H9 (cell line): ENCODE data around the gene POLD1. TPM values are rescaled to one million over a fixed set of nuclear protein-coding genes. Genes with fewer than 3 reads are reported as not detected.

Source experiments
- DNase-seq: peaks from one replicate; pipeline ENCODE4 v3.0.0-alpha.2; 2017
- H2AFZ ChIP-seq: one replicate; pipeline ENCODE4 v1.6.1; 2013; ENCODE audit warnings: mild to moderate bottlenecking, low read length, control low read depth, moderate library complexity
- H2AK5ac ChIP-seq: 2 replicates; pipeline ENCODE4 v1.6.1; 2013; ENCODE audit warnings: low read length, control low read depth, mixed read lengths; ENCODE audit not compliant: insufficient read length
- H2BK120ac ChIP-seq: one replicate; pipeline ENCODE4 v1.6.1; 2013; ENCODE audit warnings: low read depth, mild to moderate bottlenecking, low read length, control low read depth, inconsistent platforms; ENCODE audit not compliant: poor library complexity, severe bottlenecking
- H2BK12ac ChIP-seq: 2 replicates; pipeline ENCODE4 v1.6.1; 2013; ENCODE audit warnings: low read length, control low read depth, mixed read lengths, low read depth; ENCODE audit not compliant: insufficient read length
- H2BK15ac ChIP-seq: 2 replicates; pipeline ENCODE4 v1.6.1; 2013; ENCODE audit warnings: low read depth, low read length, control low read depth
- H2BK20ac ChIP-seq: one replicate; pipeline ENCODE4 v1.6.1; 2013; ENCODE audit warnings: low read depth, mild to moderate bottlenecking, low read length, control low read depth, inconsistent platforms; ENCODE audit not compliant: poor library complexity, severe bottlenecking
- H2BK5ac ChIP-seq: 2 replicates; pipeline ENCODE4 v1.6.1; 2013; ENCODE audit warnings: low read length, control low read depth, mixed read lengths; ENCODE audit not compliant: insufficient read length
- H3K14ac ChIP-seq: 2 replicates; pipeline ENCODE4 v1.6.1; 2013; ENCODE audit warnings: low read length, control low read depth; ENCODE audit not compliant: insufficient read depth
- H3K18ac ChIP-seq: 2 replicates; pipeline ENCODE4 v1.6.1; 2013; ENCODE audit warnings: low read depth, mild to moderate bottlenecking, mixed read lengths, low read length, control low read depth; ENCODE audit not compliant: insufficient read length
- H3K23ac ChIP-seq: 2 replicates; pipeline ENCODE4 v1.6.1; 2013; ENCODE audit warnings: low read length, control low read depth, mixed read lengths, low read depth; ENCODE audit not compliant: insufficient read length
- H3K23me2 ChIP-seq: 2 replicates; pipeline ENCODE4 v1.6.1; 2013; ENCODE audit warnings: low read depth, mild to moderate bottlenecking, mixed read lengths, low read length, control low read depth; ENCODE audit not compliant: insufficient read length, poor library complexity, severe bottlenecking
- H3K27ac ChIP-seq: 2 replicates; pipeline ENCODE4 v1.5.1; 2013; ENCODE audit warnings: low read length, control low read depth, mixed read lengths, low read depth; ENCODE audit not compliant: insufficient read length
- H3K27me3 ChIP-seq: 2 replicates; pipeline ENCODE4 v1.6.1; 2013; ENCODE audit warnings: low read length, control low read depth, inconsistent platforms; ENCODE audit not compliant: insufficient read depth
- H3K4ac ChIP-seq: 2 replicates; pipeline ENCODE4 v1.6.1; 2013; ENCODE audit warnings: low read depth, mild to moderate bottlenecking, control low read depth, inconsistent platforms, low read length, moderate library complexity
- H3K4me1 ChIP-seq: 2 replicates; pipeline ENCODE4 v1.6.1; 2013; ENCODE audit warnings: low read length, control low read depth, inconsistent platforms; ENCODE audit not compliant: insufficient read depth
- H3K4me2 ChIP-seq: 2 replicates; pipeline ENCODE4 v1.6.1; 2013; ENCODE audit warnings: low read length, control low read depth, mixed read lengths; ENCODE audit not compliant: insufficient read length, insufficient read depth
- H3K56ac ChIP-seq: 2 replicates; pipeline ENCODE4 v1.6.1; 2013; ENCODE audit warnings: low read depth, mild to moderate bottlenecking, mixed read lengths, low read length, control low read depth; ENCODE audit not compliant: insufficient read length
- H3K79me1 ChIP-seq: 2 replicates; pipeline ENCODE4 v1.6.1; 2013; ENCODE audit warnings: low read depth, mild to moderate bottlenecking, moderate library complexity, low read length, control low read depth, inconsistent platforms; ENCODE audit not compliant: insufficient read depth, poor library complexity, severe bottlenecking
- H3K79me2 ChIP-seq: 2 replicates; pipeline ENCODE4 v1.6.1; 2013; ENCODE audit warnings: low read length, control low read depth, inconsistent platforms; ENCODE audit not compliant: insufficient read depth
- H3K9ac ChIP-seq: 2 replicates; pipeline ENCODE4 v1.6.1; 2013; ENCODE audit warnings: low read length, control low read depth, mixed read lengths; ENCODE audit not compliant: insufficient read length; ENCODE audit errors: extremely low read depth
- H3K9me3 ChIP-seq: one replicate; pipeline ENCODE4 v1.6.1; 2013; ENCODE audit warnings: low read depth, low read length, inconsistent platforms; ENCODE audit not compliant: control insufficient read depth
- H3T11ph ChIP-seq: one replicate; pipeline ENCODE4 v1.6.1; 2013; ENCODE audit warnings: mild to moderate bottlenecking, low read length, control low read depth, inconsistent platforms
- H4K20me1 ChIP-seq: one replicate; pipeline ENCODE4 v1.6.1; 2013; ENCODE audit not compliant: control insufficient read depth, insufficient read length, insufficient read depth
- H4K5ac ChIP-seq: 2 replicates; pipeline ENCODE4 v1.6.1; 2013; ENCODE audit warnings: low read depth, mild to moderate bottlenecking, mixed read lengths, low read length, control low read depth; ENCODE audit not compliant: insufficient read length
- H4K8ac ChIP-seq: replicated peaks from 2 replicates; pipeline ENCODE4 v1.6.1; 2013; ENCODE audit warnings: low read length, control low read depth, mixed read lengths, low read depth; ENCODE audit not compliant: insufficient read length
- H4K91ac ChIP-seq: 2 replicates; pipeline ENCODE4 v1.6.1; 2013; ENCODE audit warnings: low read depth, mild to moderate bottlenecking, moderate library complexity, mixed read lengths, low read length, control low read depth; ENCODE audit not compliant: insufficient read length
- H3K27ac Mint-ChIP-seq, 3 experiments: 2 replicates in 2 of 3; 3 replicates in 1 of 3; pipeline ENCODE4 v1.8.0; 2020 to 2021; ENCODE audit warnings: mixed read lengths in 3 of 3, mild to moderate bottlenecking in 1 of 3, moderate library complexity in 1 of 3
- H3K27me3 Mint-ChIP-seq: 2 replicates; pipeline ENCODE4 v1.8.0; 2021; ENCODE audit warnings: low read depth, mild to moderate bottlenecking, moderate library complexity, mixed read lengths
- H3K36me3 Mint-ChIP-seq, 3 experiments: 2 replicates in 2 of 3; 3 replicates in 1 of 3; pipeline ENCODE4 v1.8.0; 2020 to 2021; ENCODE audit warnings: low read depth in 3 of 3, mixed read lengths in 3 of 3; ENCODE audit not compliant: insufficient read depth in 1 of 3
- H3K4me1 Mint-ChIP-seq, 2 experiments: 2 replicates each; pipeline ENCODE4 v1.8.0; 2020; ENCODE audit warnings: mixed read lengths in 2 of 2
- H3K4me3 Mint-ChIP-seq, 2 experiments: 2 replicates in 1 of 2; 3 replicates in 1 of 2; pipeline ENCODE4 v1.8.0; 2020 to 2021; ENCODE audit warnings: mild to moderate bottlenecking in 2 of 2, mixed read lengths in 2 of 2, moderate library complexity in 1 of 2
- H3K9me3 Mint-ChIP-seq, 2 experiments: 2 replicates in 1 of 2; 3 replicates in 1 of 2; pipeline ENCODE4 v1.8.0; 2020; ENCODE audit warnings: mild to moderate bottlenecking in 2 of 2, mixed read lengths in 2 of 2, moderate library complexity in 1 of 2
- CTCF ChIP-seq: fragments of 200-600 bp; sonication (generic); conservative IDR thresholded peaks from 3 replicates; pipeline ENCODE4 v1.8.0; 2021; ENCODE audit warnings: antibody characterized with exemption, mild to moderate bottlenecking
- WGBS: extraction: QIAGEN DNeasy Blood & Tissue Kit; methylation state at CpG from one replicate; pipeline ENCODE4 v1.1.7; 2013; ENCODE audit warnings: missing lambda C conversion rate, low lambda C conversion rate, mixed read lengths; ENCODE audit not compliant: insufficient read length; ENCODE audit errors: extremely low coverage; 5-methylcytosine and 5-hydroxymethylcytosine counted together
- total RNA-seq: library from RNA; stranded (reverse); gene quantifications from 2 replicates; pipeline ENCODE4 v1.2.1, GENCODE V29; 2021

The POLD1 gene
- total RNA-seq, 1 experiment from 2014 or later, result 165 TPM

GRCh38 chr19:50453243-50453642, 69.1 kb downstream of the POLD1 start:
- Histone ChIP-seq H2BK15ac (no peak overlapping the region), H3K79me2 (no peaks in the 10 kb centered on the region), H2BK20ac (no peak overlapping the region), H3K23me2 (no peaks in the 10 kb centered on the region), H2AFZ (no peak overlapping the region), H3K23ac (no peak overlapping the region), H4K91ac (no peak overlapping the region), H3K18ac (no peak overlapping the region), H3K14ac (no peak overlapping the region), H3K4ac (no peak overlapping the region), H3T11ph (no peak overlapping the region), H2BK12ac (no peak overlapping the region), H3K27me3 (no peaks in the 10 kb centered on the region), H3K4me2 (no peak overlapping the region), H4K8ac (no peak overlapping the region), H2AK5ac (no peak overlapping the region), H3K27ac (no peak overlapping the region), H3K4me1 (no peaks in the 10 kb centered on the region), H3K56ac (no peak overlapping the region), H4K5ac (no peak overlapping the region), H4K20me1 (peaks cover 6% of the 10 kb centered on the region), H2BK120ac (no peak overlapping the region), H2BK5ac (no peak overlapping the region), H3K79me1 (no peaks in the 10 kb centered on the region), H3K9ac (no peak overlapping the region), H3K9me3 (no peaks in the 10 kb centered on the region)
- no peak for TF ChIP-seq CTCF
- no peak for DNase-seq
- no peak overlapping the region for H3K27ac Mint-ChIP-seq
- H3K27me3 Mint-ChIP-seq, result peaks cover 11% of the 10 kb centered on the region
- peaks cover 0 to 10% of the 10 kb centered on the region in 2 experiments; a peak in 2 of 4 replicates for H3K4me1 Mint-ChIP-seq
- peaks cover 0 to 4% (median 2%) of the 10 kb centered on the region in 3 experiments; a peak in 4 of 7 replicates for H3K36me3 Mint-ChIP-seq
- no CpG with 5 or more reads among the region's 3 CpGs for WGBS
- H3K9me3 Mint-ChIP-seq, result peaks cover 0 to under 1% of the 10 kb centered on the region in 2 experiments; a peak in 1 of 5 replicates
- H3K4me3 Mint-ChIP-seq, result no peak overlapping the region
